HG03439 (cell line): ENCODE results near the gene SYNGAP1.

Experiments
- ATAC-seq: cut with Tn5 transposase; IDR thresholded peaks from one replicate; pipeline ENCODE4 v1.9.1; 2021; ENCODE audit warnings: mild to moderate bottlenecking, moderate library complexity; ENCODE audit not compliant: unreplicated experiment

The SYNGAP1 gene

DNA sequence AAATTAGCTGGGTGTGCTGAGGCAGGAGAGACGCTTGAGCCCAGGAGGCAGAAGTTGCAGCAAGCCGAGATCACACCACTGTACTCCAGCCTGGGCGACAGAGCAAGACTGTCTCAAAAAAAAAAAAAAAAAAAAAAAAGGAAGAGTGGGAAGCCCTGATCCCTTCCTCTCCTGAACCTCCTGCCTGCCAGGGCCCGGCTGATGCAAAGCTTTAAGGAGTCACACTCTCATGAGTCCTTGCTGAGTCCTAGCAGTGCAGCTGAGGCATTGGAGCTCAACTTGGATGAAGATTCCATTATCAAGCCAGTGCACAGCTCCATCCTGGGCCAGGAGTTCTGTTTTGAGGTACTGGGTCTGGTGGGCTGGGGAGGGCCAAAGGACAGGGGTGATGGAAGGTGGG is 15.1 kb downstream of the SYNGAP1 start:
- ATAC-seq, result no peak

DNA sequence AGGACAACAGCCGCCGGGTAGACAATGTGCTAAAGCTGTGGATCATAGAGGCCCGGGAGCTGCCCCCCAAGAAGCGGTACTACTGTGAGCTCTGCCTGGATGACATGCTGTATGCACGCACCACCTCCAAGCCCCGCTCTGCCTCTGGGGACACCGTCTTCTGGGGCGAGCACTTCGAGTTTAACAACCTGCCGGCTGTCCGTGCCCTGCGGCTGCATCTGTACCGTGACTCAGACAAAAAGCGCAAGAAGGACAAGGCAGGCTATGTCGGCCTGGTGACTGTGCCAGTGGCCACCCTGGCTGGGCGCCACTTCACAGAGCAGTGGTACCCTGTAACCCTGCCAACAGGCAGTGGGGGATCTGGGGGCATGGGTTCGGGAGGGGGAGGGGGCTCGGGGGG is 17.8 kb downstream of the SYNGAP1 start:
- no peak for ATAC-seq

DNA sequence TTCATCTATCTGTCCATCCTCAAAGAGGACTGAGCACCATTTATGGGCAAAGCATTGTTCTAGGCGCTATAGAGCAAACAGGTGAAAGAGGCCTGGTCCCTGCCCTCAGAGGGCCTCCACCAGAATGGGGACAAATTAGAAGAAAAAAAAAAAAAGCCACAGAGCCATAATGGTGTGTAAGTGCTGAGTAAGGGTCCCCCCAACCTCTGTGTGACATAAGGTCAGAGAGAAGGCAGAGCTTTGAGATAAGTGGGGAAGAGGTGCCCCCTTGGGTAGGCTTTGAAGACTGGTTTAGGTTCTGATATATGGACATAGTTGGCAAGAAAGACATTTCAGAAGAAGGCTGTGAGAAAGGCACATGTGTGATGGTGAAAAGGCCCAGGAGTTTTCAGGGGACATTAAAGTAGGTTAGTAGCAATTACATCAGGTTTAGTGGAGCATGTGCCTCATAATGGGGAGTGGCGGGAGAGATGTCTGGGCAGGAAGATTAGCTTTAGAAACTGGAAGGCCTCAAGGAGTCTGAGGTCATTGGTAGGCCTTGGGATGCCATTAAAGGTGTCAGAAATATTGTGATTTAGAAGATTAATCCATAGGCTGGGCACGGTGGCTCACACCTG is 19.2 kb downstream of the SYNGAP1 start:
- ATAC-seq, result no peak

DNA sequence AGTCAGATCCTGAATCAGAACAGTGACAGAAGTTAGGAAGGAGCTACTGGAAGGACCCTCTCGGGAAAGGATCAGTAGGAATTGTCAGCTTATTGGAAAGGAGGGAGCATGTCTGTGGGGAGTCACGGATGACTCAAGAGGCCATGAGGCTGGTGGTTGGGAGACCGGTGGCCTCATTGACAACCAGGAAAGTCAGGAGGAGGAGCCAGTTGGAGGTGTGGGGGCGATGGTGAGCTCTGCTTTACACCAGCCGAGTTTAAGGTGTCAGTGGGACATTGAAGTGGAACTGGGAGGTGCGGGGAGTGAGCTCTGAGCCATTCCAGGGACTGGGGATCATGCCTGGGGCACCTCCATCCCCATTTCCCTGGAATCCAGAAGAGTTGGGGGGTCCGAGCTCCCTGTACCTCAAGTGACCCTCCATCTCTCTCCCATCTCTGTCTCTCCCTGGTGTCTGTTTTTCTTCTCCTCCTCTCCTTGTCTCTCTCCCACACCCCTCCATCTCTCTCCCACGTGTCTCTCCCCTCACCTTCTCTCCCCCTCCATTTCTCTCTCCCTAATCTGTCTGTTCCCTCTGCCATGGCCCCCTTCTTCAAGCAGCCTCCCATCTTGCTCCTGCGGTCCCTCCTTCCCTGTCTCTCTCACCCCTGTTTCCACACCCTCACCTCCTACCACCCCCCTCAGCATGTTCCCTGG is 20.2 kb downstream of the SYNGAP1 start:
- no peak for ATAC-seq

DNA sequence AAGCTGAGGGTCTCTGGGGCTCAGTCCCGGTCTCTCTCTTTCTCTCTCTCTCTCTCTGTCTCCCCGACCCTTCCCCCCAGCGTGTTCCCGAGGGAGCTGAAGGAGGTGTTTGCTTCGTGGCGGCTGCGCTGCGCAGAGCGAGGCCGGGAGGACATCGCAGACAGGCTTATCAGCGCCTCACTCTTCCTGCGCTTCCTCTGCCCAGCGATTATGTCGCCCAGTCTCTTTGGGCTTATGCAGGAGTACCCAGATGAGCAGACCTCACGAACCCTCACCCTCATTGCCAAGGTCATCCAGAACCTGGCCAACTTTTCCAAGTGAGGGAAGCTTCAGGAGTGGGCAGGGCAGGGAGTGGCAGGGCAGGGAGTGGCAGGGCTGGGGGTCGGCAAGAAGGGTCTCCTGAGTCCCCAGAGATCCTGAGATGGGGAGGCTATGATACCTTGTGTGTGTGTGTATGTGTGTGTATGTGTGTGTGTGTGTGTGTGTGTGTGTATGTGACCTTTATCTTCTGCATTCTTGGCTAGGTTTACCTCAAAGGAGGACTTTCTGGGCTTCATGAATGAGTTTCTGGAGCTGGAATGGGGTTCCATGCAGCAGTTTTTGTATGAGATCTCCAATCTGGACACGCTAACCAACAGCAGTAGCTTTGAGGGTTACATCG is 20.9 kb downstream of the SYNGAP1 start:
- ATAC-seq, result no peak

DNA sequence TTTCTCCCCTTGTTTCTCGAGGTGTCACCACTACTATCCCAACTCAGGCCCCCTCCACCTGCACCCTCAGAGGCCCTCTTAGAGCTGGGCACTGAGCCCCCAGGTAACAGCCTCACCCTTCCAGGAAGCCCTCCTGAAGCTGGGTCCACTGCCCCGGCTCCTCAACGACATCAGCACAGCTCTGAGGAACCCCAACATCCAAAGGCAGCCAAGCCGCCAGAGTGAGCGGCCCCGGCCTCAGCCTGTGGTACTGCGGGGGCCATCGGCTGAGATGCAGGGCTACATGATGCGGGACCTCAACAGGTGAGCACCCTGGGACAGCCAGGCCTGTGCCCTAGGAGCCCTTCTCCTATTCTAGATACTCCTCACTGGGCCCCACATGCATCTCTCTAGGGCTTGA is 21.6 kb downstream of the SYNGAP1 start:
- no peak for ATAC-seq

DNA sequence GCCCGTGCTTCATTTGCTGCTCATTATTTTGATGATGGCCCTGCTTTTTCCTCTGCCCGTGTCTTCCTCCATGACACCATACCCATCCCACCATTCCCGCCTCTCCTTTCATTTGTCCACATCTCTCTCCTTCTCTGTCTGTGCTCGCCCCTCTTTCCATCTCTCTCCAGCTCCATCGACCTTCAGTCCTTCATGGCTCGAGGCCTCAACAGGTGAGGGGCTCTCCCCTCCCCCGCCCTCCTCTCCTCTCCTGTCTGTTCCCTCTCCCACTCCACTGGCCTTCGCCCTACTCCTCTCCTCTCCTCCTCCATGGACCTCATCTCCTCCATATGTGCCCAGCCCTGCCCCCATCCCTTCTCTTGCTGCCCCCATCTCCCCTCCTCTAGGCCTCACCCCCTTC is 22.4 kb downstream of the SYNGAP1 start:
- ATAC-seq, result no peak

DNA sequence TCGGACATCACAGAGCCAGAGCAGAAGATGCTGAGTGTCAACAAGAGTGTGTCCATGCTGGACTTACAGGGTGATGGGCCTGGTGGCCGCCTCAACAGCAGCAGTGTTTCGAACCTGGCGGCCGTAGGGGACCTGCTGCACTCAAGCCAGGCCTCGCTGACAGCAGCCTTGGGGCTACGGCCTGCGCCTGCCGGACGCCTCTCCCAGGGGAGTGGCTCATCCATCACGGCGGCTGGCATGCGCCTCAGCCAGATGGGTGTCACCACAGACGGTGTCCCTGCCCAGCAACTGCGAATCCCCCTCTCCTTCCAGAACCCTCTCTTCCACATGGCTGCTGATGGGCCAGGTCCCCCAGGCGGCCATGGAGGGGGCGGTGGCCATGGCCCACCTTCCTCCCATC is 23.2 kb downstream of the SYNGAP1 start:
- no peak for ATAC-seq

DNA sequence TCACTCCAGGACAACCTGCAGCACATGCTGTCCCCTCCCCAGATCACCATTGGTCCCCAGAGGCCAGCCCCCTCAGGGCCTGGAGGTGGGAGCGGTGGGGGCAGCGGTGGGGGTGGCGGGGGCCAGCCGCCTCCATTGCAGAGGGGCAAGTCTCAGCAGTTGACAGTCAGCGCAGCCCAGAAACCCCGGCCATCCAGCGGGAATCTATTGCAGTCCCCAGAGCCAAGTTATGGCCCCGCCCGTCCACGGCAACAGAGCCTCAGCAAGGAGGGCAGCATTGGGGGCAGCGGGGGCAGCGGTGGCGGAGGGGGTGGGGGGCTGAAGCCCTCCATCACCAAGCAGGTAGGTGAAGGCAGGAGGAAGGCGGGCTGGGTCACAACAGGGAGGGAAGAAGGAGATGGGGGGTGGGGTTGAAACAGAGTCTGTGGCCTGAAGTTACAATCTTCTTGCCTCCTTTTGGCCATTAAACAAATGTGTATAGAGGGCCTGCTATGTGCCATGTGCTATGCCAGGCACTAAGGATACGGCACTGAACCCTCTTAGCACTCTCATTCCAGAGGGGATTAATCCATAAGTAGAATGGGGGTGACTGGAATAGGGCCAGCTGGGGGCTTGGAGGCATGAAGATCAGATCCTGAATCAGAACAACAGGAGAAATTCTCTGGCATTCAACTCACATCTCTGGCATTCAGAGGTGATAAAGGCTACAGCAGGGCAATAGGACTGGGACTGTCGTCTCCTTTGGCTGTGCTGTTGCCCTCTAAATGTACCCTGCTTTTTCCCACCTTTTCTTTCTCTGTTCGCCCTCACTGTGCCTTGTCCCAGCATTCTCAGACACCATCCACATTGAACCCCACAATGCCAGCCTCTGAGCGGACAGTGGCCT is 24.0 kb downstream of the SYNGAP1 start:
- ATAC-seq, result no peak

DNA sequence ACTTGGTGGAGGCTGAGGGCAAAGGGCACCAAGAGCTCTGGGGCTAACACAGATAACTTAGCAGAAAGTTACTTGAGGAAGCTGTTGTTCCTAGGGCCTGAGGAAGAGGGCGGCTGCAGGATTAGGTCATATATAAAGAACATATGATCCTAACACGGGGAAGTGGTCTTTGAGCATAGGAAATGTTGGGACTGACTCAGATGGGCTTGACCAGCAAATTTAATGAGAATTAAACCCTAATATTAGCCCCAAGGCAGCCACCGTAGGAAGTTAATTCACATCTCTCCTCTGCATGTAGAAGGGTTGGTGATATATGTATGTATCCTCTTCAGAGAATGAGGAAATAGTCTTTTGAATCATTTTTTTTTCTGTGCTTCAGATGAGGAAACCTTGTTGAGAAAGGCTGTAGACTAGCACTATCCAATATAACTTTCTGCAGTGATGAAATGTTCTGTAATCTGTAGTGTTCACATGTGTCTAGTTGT is 25.3 kb downstream of the SYNGAP1 start:
- no peak for ATAC-seq

DNA sequence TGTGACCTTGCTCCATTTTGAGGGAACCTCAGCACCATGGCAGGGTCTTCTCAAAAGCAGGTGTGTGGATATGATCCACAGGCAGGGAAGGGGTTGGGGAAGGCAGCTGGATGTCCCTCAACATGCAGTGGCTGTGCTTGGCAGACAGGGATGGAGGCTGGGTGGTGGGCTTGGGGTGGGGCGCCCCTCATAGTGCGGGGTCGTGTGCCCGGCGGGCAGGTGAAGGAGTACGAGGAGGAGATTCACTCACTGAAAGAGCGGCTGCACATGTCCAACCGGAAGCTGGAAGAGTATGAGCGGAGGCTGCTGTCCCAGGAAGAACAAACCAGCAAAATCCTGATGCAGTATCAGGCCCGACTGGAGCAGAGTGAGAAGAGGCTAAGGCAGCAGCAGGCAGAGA is 26.5 kb downstream of the SYNGAP1 start:
- ATAC-seq, result no peak

DNA sequence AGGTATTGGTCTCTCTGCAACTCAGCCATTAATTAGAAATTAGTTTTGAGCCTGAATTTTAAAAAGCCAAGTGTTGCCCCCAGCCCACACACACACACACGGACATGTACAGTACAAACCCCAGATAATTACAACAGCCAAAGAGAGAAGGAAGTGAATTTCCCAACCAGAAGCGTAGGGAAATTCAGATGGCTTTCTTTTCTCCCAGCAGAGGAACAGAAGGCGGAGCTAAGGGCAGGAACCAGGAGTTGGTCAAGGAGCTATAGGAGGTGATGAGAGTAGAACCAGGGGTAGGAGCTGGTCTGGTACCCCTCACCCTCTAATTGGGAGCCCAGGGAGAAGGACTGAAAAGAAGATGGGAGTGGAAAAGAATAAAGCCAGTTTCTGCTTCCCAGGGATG is 30.6 kb downstream of the SYNGAP1 start:
- no peak for ATAC-seq

DNA sequence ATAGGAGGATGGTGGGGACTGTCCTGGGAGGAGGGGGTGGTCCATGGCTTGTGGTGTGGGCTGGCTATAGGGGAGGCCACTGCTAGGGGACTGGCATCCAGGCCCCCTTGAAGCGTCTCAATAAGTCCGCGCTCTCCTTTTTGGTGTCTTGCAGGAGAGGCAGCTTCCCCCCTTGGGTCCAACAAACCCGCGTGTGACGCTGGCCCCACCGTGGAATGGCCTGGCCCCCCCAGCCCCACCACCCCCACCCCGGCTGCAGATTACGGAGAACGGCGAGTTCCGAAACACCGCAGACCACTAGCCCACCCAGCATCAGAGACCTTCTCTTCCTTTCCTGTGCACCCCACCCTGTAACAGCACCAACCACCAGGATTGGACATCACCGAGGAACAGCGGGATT is 31.7 kb downstream of the SYNGAP1 start:
- ATAC-seq, result no peak

DNA sequence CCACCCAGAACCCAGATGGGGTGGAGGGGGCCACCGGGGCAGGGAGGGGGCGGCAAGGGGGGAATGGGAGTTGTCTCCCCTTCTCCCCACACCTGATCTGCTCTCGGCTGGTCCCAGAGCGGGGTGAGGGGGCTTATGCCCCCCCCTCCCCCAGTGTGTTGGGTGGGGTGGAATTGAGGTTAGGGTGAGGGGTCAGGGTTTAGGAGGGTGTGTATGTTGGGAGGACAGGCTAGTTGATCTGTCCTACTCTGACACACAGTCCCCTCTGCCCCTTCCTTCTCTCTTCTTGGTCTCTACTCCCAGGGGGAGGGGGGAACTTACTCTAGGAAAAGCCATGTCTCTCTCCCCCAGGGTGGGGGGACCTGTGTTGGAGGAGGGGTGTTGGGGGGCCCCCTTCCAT is 32.6 kb downstream of the SYNGAP1 start:
- ATAC-seq, result no peak

DNA sequence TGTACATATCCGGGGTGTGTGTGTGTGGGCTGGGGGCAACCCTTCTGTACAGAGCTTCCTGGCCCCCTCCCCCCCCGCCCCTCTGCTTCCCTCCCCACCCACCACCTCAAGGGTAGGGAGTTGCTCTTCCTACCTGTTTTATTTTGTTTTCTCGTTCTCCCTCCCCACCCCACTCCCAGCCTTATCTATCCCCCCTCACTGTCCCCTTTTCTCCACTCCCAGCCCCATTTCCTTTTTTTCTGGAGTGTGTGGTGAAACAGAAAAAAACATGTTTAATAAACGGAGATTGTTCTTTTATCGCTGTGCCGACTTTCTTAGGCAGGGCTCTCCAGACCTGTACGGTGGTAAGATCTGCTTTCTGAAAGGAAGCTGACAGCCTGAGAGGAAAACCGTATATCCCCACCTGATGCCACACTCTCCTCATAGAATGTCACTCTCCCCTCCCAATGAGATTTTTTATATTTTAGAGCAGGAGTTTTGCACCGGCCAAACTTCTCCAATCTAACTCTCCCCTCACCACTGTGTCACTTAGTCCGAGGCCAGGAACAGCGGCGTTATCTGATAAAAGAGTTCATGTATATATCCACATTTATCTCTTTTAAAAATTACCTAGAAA is 33.6 kb downstream of the SYNGAP1 start:
- no peak for ATAC-seq

DNA sequence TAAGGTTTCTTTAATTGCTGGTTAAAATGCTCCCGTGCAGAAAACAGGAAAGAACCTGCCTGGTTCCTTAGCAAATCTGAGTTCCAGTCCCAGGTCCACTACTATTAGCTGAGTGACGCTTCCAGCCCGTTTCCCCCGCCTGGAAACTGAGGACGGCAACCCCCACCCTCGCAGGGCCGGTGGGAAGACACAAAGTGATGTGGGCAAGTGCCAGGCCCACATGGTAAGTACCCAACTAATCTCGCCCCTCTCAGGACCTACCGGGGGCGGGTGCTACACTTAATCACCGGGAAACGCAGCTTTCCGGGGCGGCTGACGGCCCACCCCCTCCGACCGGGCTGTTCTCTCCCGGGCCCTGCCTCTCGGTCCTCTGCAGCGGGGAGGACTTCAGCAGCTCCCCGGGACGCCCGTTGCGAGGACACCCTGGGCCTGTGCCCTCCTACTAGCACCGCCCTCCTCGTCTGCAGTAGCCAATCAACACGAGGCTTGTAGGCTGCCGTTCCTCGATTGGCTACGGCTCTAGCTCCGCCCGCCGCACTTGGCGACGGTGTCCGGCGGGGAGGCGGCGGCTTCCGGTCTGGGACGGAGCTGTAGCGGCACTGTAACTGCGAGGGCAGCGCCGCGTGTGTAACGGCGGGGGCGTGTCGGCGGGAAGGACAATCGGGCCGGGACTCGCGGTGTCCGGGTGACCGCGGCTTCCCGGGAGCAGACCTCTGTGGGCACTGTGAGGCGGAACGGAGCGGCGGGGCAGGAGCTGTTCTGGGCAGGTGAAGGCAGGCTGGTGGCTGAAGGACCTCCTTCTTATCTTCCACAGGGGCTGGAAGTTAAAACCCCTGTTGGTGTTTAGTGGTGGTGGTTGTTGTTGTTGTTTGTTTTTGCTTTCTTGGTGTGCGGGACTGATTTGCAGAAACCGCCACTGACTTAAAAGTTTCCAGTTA is 34.4 kb downstream of the SYNGAP1 start, which contains the start of gene ZBTB9:
TSS of gene ZBTB9 (plus strand) at position 568 of the 938 bp plus-strand sequence. CDS start 525 bp downstream, outside the sequence.
- ATAC-seq, result peak; percentile 98

DNA sequence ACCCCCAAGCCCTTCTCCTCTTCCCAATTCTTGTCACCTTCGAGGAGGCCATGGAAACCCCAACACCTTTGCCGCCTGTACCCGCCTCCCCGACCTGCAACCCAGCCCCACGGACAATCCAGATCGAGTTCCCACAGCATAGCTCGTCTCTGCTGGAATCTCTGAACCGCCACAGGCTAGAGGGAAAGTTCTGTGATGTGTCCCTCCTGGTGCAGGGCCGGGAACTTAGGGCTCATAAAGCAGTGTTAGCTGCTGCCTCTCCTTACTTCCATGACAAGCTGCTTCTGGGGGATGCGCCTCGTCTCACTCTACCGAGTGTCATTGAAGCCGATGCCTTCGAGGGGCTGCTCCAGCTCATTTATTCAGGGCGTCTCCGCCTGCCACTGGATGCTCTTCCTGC is 35.2 kb downstream of the SYNGAP1 start:
- no peak for ATAC-seq

DNA sequence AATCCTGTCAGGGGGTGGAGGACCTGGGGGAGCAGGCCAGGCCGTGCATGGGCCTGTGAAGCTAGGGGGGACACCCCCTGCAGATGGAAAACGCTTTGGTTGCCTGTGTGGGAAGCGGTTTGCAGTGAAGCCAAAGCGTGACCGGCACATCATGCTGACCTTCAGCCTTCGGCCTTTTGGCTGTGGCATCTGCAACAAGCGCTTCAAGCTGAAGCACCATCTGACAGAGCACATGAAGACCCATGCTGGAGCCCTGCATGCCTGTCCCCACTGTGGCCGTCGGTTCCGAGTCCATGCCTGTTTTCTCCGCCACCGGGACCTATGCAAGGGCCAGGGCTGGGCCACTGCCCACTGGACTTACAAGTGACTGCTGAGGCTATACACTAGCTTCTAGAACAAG is 36.3 kb downstream of the SYNGAP1 start:
- no peak for ATAC-seq

DNA sequence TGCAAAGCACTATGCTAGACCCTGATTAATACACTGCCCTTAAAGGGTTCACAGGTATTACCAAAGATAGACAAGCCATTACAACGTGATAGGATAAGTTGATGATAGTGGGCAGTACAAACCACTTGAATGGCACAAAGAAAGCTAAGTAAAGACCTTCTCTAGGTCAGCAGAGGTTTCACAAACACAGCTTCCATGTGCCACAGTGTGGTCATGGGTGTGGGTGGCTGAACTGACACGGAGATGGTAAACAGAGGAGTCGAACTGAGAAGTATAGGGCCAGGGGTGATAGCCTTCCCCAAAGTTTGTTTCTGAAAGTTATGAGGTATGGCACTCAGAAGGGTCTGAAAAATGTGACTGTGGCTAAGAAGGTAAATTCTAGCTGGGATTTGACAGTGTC is 38.8 kb downstream of the SYNGAP1 start:
- no peak for ATAC-seq

DNA sequence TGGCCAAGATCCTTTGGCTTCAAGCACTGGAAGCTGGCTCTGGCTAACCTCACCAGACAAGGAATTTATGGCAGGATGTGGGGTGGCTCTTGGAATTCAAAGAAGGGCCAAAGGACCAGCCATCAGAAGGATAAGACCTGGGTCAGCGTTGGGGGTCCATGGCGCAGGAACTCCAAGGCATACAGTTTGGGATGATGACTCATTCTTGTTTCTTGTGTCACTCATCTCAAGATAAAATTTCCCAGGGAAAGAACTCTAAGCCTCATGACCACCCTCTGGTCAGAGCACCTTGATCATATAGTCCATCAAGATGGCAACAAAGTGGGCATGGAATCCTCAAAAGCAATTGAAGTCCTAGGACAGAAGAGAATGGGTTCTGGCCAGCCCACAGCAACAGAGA is 39.4 kb downstream of the SYNGAP1 start:
- ATAC-seq, result no peak
